ENCODE measurements around the gene SLTM.
"Not testable (repeated sequence)": the region's sequence is repeated elsewhere in the genome, so short reads cannot be mapped to it uniquely, and the experiment has no call there.

Gene SLTM

DNA sequence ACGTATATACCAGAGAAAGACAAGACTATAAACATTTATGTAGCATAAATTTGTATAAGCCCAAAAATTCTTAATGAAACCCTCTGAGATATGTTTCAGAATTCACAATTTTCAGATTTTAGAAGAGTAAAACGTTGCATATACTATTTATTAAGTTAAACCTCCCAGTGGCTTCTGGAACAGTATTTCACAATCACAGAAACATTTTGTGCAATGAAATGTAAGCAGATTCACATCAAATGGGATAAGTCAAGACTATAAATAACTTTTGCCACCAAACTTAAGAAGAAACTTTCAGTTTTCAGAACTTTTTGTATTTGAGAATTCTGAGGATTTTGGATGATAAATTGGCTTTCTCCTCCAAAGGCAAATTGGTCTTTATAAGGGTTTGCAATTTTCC is 9.2 kb downstream of the SLTM start:
- DNase-seq, result no peak

DNA sequence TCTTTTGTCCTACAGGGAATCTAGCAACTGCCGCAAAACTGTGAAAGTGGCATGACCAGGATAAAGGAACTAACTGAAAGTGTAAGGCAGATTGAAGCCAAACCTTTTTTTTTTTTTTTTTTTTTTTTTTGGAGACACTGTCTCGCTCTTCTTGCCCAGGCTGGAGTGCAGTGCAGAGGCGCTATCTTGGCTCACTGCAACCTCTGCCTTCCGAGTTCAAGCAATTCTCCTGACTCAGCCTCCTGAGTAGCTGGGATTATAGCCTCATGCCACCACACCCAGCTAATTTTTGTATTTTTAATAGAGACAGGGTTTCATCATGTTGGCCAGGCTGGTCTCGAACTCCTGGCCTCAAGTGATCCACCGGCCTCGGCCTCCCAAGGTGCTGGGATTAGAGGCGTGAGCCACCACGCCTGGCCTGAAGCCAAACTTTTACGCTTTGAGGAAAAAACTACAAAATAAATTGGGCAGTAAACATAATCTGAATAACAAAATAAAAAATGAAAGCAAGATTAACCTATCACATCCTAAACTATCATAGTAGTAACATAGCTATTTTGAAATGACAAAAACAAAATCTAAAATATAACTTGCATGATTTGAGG is 9.7 kb downstream of the SLTM start:
- no peak for DNase-seq

DNA sequence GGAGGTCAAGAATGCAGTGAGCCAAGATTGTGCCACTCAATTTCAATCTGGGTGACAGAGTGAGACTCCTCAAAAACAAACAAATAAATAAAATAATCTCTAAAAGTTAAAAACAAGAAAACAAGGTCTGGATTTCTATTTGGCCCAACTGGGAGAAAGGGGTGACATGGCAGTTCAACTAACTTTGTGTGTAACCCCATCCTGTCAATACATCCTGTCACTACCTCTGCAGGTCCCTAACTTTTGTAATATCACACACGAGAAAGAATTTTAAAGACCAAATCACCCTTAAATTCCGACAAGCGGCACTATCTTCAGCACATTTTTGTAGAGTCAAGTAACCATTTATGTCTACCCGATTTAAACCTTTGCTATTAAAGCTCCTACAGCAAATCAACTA is 10.2 kb downstream of the SLTM start:
- no peak for DNase-seq

DNA sequence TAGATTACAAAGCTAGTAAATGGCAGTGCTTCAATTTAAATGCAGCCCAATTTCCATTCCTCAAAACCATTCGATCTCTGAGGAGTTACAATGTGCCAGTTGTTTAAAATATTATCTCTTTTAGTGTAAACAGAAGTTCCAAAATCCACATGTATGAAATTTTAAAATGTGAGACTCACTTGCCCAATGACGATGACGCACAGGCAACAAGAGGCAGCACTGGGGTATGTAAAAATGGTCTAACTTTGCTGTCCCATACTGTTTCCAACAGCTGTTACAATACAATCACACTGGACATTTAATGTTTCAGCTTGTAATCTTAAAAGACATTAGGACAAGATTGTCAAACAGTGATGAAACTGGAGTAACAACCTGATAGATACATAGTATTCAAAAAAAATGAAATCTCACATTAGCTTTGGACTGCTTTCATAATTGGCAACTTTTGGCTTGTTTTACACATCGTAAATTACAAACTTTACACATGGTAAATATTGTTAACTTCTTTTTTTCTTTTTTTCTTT is 12.2 kb downstream of the SLTM start:
- no peak for DNase-seq

DNA sequence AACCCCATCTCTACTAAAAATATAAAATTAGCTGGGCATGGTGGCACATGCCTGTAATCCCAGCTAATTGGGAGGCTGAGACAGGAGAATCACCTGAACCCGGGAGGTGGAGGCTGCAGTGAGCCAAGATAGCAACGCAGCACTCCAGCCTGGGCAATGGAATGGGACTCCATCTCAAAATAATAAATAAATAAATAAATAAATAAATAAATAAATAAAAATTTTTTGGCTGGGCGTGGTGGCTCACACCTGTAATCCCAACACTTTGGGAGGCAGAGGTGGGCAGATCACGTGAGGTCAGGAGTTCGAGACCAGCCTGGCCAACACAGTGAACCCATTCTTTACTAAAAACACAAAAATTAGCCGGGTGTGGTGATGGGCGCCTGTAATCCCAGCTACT is 13.0 kb downstream of the SLTM start:
- not testable (repeated sequence) for DNase-seq

DNA sequence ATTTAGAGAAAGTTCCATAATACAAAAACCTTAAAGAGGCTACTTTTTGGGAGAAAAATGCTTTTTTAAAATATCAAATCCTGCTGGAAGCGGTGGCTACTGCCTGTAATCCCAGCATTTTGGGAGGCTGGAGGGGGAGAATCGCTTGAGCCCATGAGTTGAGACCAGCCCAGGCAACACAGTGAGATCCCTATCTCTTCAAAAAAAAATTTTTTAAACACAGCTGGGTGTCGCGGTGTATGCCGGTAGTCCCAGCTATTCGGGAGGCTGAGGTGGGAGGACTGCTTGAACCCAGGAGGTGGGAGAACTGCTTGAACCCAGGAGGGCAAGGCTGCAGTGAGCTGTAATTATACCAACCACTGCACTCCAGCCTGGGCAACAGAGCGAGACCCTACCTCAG is 14.2 kb downstream of the SLTM start:
- no peak for DNase-seq

DNA sequence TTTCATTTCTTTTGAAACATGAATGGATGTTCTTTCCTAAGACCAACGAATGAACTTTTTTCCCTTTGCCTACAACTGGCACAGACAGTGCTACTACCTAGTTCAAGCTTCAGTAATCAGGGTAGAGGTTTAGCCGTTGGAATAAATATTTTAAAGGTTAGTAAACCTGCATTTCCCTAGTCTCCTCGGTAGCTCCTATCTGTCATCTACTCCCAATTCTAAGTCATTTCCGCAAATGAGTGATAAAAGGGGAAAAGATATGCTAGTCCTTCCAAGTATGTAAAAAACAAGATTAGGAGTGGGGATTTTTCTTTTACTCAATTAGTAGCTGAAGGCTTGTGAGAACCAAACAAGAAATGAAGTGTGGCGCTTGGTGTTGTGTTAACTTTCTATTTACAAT is 15.2 kb downstream of the SLTM start:
- no peak for DNase-seq

DNA sequence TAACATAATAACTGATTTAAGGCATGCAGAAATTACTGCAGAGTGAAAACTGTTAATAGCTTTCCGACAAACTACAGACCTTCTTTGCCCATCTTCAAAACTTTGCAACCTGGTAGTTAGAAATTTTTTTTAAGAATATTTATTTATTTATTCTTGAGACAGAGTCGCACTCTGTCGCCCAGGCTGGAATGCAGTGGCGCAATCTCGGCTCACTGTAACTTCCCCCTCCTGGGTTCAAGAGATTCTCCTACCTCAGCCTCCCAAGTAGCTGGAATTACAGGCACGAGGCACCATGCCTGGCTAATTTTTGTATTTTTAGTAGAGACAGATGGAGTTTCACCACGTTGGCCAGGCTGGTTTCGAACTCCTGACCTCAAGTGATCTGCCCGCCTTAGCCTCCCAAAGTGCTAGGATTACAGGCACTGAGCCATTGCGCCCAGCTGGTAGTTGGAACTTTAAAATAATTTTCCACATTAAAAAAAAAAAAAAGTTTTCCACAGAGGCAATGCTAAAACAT is 15.8 kb downstream of the SLTM start:
- DNase-seq, result not testable (repeated sequence)

DNA sequence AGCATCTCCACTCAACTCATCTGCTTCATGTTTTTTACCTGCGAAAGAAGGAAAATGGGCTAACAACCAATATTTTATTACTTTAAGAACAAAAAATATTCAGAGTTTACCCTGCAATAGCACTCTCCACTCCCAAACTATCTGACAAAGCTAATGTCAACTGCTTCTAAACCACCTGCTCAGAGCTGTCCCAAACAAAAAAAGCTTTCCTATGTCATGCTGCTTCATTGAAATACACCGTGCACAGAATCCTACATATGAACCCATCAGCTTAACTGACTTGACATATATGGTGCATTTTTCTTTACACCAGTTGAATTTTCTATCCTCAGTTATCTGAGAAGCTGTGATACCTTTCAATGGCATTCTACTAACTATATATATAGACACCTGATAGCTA is 16.5 kb downstream of the SLTM start:
- no peak for DNase-seq

DNA sequence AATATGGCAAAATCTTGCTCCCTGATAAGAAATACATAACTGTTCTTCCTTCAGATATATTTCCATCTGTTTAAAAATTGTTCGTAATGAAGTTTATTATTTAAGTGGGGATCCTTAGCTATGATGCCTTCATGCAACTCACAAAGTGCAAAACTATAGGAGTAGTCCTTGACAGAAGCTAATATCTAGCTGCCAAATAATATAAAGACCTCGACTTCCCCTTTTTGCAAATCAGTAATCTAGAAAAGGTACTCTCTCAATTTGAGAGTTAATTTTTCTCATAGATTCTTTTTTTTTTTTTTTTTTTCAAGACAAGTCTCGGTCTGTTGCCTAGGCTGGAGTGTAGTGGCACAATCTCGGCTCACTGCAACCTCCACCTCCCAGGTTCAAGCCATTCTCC is 23.0 kb downstream of the SLTM start:
- DNase-seq, result no peak

DNA sequence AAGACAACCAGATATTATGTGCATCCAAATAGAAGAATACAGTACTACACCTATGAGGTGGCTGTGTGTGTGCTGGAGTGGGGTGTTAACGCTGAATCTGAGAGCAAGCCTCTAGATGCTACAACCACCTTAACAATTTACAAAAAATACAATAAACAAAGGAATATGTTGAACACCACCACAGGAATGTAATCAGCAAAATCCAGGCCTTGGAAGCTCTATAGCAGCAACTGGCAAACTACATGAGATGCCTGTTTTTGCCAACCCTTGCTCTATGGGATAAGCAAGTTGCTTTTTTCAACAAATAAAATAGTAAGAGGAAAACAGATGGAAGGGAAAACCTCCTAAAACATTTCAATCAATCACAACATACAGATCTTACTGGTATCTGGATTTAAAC is 23.9 kb downstream of the SLTM start:
- no peak for DNase-seq

DNA sequence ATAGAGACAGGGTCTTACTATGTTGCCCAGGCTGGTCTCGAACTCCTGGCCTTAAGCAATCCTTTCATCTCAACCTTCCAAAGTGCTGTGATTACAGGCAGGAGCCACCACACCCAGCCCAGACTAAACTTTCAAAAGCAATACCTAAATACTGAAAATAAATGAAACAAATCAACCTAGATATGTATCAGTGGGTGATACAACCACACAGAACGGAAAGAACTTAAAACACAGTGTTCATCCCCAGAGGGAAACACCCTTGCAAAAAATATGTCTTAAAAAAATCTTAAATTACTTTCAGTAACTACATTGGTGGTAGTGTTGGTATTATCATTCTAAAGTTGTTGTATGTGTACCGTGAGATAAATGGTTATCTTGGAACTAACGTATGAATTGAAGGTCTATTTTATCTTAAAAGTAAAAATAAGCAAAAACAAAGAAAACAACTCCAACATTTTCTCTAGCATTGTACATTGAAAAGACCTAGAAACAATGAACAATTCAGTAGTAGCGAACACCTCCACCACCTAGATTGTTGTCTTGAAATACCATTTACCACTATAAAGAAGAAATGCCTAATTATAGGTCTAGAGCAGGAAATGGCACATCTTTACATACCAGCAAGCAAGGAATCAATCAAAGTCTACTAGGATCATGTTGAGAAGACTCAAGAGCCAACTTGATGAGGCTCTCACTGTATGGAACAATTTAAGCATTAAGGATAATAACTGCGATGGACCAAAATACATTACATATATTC is 24.7 kb downstream of the SLTM start:
- DNase-seq, result no peak

DNA sequence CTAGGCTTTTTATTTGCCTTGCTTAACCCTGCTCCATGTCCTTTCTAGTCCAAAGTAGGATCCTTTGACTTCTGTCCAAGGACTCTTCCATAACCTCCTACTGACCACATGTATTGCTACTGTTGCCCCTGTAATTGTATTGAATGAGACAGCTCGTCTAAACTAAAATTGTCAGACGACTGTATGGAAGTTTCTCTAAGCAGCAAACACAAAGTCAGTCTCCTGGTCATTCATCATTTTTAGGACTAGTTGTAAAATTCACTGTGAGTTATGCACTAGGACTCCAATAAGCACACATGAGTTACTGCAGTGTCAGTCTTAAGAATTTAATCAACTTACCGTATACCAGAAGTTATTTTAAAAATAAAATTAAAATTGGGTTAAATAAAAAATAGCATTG is 32.8 kb downstream of the SLTM start:
- DNase-seq, result no peak

DNA sequence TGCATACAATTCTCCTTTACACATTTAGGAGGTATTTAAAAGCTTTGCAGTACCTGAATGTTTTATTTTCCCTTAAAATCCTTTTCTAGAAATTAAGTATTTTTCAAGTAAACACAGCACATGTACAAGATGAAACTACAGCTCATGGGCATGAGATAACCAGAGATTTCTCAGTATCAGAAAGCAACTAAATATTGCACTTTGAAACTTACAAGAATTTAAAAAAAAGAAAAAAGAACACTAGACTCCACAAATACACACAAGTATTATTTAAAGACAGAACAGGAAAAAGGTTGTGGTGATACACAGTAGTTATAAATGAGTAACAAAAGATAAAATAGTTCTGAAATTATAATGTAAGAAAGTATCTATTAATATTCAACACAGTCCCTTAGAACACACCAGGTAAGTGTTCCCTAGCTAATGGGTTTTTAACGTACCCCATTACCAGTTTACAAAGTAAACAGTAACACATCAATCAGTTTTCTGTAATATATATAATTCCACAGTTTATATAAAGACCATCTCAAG is 35.3 kb downstream of the SLTM start:
- DNase-seq, result no peak

DNA sequence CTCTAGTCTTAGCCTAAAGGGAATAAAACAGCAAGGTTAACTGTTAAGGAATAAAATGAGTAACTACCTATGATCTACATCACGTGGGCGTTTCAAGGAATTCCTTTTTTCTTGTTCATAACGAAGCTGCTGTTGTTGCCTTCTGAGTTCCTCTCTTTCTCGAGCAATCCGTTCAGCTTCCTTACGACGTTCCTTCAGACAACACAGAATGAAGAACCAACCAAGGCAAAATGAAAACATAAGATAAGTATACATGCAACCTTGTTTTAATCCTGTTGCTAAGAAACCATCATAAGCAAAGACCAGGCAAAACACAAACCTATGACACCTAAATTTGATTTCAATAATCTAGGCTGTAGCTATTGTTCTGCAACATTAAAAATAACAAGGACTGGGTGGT is 44.1 kb downstream of the SLTM start:
- DNase-seq, result no peak

DNA sequence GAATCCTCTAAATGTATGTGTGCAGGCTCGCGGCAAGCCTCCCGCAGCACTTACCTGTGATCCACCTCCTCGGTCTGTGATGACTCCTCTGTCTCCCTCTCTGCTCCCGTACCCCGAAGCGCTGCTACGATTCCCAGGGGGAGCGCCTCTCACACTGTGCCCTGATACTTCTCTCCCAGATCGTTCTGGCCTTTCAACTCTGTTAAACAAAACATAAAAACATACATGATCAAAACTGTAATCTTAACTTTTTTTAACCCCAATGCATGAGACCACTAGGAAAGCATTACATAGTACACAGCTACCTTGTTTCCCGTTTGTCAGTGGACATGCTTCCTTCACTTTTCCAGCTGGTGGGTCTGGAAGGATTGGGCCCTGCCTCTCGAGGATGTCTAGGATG is 46.6 kb downstream of the SLTM start:
- no peak for DNase-seq

DNA sequence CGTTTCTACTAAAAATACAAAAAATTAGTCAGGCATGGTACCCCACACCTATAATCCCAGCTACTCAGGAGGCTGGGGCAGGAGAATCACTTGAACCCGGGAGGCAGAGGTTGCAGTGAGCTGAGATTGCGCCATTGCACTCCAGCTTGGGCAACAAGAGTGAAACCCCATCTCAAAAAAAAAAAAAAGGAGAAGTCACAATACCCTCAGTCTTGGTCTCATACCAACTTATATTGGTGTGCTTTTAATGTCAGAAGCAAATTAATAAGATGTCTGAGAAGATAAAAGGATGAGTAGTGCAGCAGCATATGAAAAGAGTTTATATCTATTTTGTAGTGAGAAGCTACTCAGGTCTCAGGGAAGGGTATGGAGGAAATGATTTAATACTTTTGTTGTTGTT is 49.6 kb downstream of the SLTM start:
- not testable (repeated sequence) for DNase-seq

DNA sequence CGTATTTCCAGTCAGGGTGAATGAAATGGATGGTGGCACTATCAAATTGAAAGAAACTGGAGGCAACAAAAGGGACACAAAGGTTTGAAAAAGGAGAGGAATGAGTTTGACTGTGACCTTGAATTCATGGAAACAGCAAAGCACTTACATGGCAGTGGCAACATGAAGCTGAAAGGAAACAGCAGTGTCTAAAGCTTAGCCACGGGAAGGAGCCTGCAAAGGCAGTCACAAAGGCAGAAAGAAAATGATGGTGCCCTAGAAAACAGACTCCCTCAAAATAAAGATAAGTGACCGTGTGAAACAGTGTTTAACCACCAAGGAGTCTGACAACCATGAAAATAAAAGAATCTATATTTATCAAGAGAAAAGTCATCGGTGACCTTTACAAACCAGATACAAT is 51.2 kb downstream of the SLTM start:
- no peak for DNase-seq

DNA sequence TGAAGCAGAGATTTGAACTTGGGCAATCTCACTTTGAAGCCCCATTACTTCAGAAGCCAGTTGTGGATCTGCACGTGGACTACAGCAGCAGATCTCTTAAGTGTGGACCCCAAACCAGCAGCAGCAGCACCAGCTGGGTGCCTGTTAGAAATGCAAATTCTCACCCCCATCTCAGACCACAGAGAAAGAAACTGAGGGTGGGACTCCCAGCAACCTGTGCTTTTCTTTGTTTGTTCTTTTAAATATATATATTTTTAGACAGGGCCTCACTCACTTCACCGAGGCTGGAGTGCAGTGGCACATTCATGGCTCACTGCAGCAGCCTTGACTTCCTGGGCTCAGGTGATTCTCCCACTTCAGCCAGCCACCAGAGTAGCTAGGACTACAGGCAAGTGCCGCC is 53.2 kb downstream of the SLTM start:
- no peak for DNase-seq

DNA sequence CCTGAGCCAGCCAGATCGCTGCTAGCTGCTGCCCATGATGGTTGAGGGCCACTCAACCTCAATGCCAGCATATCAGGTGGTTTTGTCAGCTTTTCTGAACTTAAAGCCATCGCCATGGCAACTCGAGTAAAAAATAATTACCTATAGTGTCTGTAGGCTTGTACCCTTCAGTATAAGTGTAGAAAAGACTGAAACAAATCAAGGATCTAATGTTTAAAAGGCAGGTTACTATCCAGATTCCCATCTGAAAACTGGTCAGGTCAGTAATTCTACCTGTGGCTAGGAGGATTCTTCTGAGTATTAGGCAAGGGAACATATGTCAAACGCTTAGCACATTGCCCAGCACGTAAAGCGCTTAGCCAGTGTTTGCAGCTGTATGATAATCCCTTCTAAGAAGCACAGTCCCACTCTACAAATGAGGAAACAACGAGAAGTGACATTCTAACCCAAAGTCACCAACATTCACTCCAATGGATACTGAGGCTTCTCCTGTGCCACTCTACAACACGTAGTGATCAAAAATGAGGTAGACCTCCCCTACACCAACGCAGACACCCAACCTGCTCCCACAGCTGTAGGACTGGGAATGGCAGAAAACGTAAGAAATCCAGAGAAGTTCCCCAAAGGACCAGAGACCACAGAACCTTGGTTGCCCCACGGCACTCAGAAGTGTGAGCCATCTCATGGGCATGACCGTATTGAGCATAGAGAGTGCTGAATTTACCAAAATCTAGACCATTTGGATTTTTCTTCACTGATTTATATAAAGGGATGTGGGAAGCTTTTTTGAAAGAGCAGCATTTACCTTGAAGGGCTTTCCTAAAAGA is 55.3 kb downstream of the SLTM start:
- DNase-seq, result no peak

DNA sequence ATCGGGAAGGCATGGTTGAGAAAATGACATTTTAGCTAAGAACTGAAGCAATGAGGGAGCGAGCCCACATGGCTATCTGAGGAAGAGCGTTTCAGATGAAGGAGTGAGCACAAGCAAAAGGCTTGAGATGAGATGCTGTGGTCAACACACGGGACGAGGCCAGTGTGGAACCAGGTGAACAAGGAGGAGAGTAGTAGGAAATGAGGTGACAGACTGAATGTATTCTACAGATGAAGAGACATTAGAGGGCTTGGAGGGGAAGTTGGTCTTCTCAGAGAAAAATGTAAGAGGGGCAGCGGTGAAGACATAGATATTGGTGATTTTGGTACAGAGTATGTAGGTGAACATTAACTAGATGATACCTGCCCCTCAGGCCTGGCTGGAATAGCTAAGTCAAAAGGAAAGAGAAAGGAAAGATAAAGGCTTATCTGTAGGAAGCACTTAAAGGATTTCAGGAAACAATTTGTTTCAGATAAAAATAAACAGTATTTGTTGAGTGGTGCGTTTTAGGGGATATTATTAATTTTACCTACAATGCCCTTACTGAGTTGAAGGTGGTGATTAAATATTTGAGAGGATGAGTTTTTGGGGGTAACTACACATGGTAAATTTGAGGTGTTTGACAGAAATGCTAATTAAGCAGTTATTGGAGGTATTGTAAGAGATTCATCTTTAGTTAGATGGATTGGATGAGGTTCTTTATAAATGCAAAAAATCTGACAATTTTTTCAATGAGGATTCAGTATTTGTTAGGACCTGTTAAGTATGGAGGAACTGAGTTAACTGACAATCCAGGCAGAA is 57.0 kb downstream of the SLTM start:
- no peak for DNase-seq

DNA sequence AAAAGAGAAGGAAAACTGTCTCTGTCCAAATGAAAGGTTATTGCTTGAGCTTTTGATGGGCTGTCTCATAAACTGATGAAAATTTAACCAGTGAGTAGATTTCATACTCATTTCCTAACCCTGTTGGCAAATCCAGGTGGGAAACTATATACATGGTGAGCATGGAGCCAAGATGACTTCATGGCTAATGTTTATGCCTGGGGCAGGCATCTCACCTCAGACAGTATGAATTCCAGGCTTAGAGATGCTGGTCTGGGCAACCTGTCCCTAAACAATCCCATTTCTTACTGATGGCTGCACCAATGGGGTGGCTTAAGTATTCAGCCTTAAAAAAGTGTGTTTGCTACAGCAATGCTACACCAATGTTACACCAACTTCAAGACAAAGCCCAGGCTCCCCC is 58.1 kb downstream of the SLTM start:
- DNase-seq, result no peak

DNA sequence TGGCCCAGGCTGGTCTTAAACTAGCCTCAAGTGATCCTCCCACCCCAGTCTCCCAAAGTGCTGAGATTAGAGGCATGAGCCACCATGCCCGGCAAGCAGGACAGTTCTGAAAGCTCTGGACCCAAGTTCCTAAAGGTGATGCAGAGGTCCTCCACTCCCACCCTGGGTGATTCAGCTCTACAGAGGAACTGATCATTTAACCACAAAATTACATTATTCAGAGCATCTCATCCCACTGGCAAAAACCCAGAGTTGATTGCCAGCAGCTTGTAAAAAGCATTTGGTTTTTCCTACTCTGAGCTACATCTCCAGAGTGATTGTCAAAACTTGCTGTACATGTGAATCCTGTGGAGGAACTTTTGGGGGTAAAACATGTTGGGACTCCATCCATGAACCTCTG is 60.2 kb downstream of the SLTM start:
- DNase-seq, result no peak

Data from NCI-H2029 treated with DMSO at 0.1 percent for 48 hours (cell line).